Calu3 (cell line): ENCODE results near the gene TEC. TPM values are rescaled to one million over a fixed set of nuclear protein-coding genes. Genes with fewer than 3 reads are reported as not detected.

Source experiments
- BruUV-seq: library from RNA; stranded (reverse); fragments of 400-500 nt; replicated peaks from 2 replicates; lab custom pipeline; 2021; lab: Mats Ljungman, UMichigan
- CTCF ChIA-PET: fragments of 300-600 bp; sonication (Branson Sonifier 250); formaldehyde crosslinking; loops from one replicate; lab custom pipeline; 2022; ENCODE audit warnings: antibody characterized with exemption; lab: Charles Lee
- DNase-seq: peaks from one replicate; pipeline ENCODE4 v3.0.0; 2022
- H3K27ac Mint-ChIP-seq: one replicate; pipeline ENCODE4 v1.8.0; 2022; ENCODE audit warnings: mixed read lengths; ENCODE audit not compliant: unreplicated experiment
- H3K27me3 Mint-ChIP-seq: one replicate; pipeline ENCODE4 v1.8.0; 2022; ENCODE audit warnings: mixed read lengths; ENCODE audit not compliant: unreplicated experiment
- H3K36me3 Mint-ChIP-seq: one replicate; pipeline ENCODE4 v1.8.0; 2022; ENCODE audit warnings: mild to moderate bottlenecking, moderate library complexity, mixed read lengths; ENCODE audit not compliant: insufficient read depth, unreplicated experiment
- H3K4me1 Mint-ChIP-seq: one replicate; pipeline ENCODE4 v1.8.0; 2022; ENCODE audit warnings: mild to moderate bottlenecking, low read depth, mixed read lengths; ENCODE audit not compliant: unreplicated experiment
- H3K4me3 Mint-ChIP-seq: one replicate; pipeline ENCODE4 v1.8.0; 2022; ENCODE audit warnings: mild to moderate bottlenecking, low read depth, moderate library complexity, mixed read lengths; ENCODE audit not compliant: unreplicated experiment
- H3K9me3 Mint-ChIP-seq: one replicate; pipeline ENCODE4 v1.8.0; 2022; ENCODE audit warnings: low read depth, mixed read lengths; ENCODE audit not compliant: unreplicated experiment
- intact Hi-C: fragments of 100-400 bp; cut with micrococcal nuclease; formaldehyde crosslinking; loops from one replicate; pipeline ENCODE4 v1.10.0; 2022; ENCODE audit not compliant: unreplicated experiment
- total RNA-seq: library from RNA; stranded (reverse); gene quantifications from 2 replicates; pipeline ENCODE4 v1.2.3, GENCODE V29; 2022
- TF ChIP-seq, protein P1 (sequence below): fragments of 200-600 bp; IDR thresholded peaks from one replicate; pipeline ENCODE4 v1.8.0; 2022; ENCODE audit warnings: antibody characterized with exemption; ENCODE audit not compliant: unreplicated experiment

TEC gene
- total RNA-seq, 1 experiment from 2014 or later: 3.2 TPM

DNA sequence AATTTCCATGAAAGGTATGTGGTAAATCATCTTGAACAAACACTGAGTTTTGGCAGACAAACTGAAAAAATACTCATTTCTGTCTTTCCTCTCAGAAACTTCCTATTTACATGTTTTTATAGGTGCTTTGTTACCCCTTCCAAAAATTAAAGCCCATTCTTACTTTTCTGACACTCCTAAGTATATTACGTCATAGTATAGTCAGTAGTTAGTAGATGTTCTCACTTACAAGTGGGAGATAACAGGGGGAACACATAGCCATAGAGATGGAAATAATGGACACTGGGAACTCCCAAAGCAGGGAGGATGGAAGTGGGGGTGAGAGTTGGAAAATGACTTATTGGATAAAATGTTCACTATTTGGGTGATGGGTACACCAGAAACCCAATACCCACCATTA is 164.4 kb downstream of the TEC start:
- intact Hi-C loops: no loop called here
- TF ChIP-seq, protein P1, sequence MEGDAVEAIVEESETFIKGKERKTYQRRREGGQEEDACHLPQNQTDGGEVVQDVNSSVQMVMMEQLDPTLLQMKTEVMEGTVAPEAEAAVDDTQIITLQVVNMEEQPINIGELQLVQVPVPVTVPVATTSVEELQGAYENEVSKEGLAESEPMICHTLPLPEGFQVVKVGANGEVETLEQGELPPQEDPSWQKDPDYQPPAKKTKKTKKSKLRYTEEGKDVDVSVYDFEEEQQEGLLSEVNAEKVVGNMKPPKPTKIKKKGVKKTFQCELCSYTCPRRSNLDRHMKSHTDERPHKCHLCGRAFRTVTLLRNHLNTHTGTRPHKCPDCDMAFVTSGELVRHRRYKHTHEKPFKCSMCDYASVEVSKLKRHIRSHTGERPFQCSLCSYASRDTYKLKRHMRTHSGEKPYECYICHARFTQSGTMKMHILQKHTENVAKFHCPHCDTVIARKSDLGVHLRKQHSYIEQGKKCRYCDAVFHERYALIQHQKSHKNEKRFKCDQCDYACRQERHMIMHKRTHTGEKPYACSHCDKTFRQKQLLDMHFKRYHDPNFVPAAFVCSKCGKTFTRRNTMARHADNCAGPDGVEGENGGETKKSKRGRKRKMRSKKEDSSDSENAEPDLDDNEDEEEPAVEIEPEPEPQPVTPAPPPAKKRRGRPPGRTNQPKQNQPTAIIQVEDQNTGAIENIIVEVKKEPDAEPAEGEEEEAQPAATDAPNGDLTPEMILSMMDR: no peak
- Mint-ChIP-seq H3K27me3 (no peaks in the 10 kb centered on the region), H3K9me3 (no peaks in the 10 kb centered on the region), H3K36me3 (no peaks in the 10 kb centered on the region), H3K4me3 (no peak overlapping the region), H3K27ac (peak overlapping the region; percentile 13), H3K4me1 (peaks cover 26% of the 10 kb centered on the region)
- BruUV-seq: no TSS peak
- no peak for DNase-seq
- CTCF ChIA-PET: no interaction called here

DNA sequence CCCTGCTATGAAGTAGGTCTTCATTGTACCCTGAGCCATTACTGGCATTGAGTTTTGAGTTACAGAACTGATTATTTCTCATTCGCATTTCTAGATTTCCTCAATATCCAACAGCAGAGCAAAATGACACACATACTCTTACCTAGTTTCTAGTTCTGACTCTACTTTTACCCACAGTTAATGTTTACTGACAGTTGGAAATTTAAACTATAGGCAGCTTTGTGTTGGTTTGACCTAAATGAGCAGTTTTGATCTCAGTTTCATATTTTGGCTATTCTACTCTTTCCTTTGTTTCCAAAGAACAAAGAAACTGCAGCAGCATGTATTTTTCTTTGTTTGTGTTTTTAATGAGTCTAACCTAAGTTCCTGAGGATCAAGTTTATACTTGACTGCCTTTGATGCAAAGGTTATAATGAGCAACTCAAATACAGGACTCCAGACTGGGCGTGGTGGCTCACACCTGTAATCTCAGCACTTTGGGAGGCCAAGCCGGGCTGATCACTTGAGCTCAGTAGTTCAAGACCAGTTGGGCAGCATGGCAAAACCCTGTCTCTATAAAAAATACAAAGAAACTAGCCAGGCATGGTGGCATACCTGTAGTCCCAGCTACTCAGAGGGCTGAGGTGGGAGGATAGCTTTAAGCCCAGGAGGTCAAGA is 166.0 kb downstream of the TEC start:
- intact Hi-C loops: no loop called here
- Mint-ChIP-seq H3K27me3 (no peaks in the 10 kb centered on the region), H3K4me3 (no peak overlapping the region), H3K36me3 (no peaks in the 10 kb centered on the region), H3K27ac (no peak overlapping the region), H3K4me1 (peaks cover 18% of the 10 kb centered on the region), H3K9me3 (no peaks in the 10 kb centered on the region)
- TF ChIP-seq, protein P1: no peak
- no TSS peak for BruUV-seq
- DNase-seq: no peak
- CTCF ChIA-PET: no interaction called here

DNA sequence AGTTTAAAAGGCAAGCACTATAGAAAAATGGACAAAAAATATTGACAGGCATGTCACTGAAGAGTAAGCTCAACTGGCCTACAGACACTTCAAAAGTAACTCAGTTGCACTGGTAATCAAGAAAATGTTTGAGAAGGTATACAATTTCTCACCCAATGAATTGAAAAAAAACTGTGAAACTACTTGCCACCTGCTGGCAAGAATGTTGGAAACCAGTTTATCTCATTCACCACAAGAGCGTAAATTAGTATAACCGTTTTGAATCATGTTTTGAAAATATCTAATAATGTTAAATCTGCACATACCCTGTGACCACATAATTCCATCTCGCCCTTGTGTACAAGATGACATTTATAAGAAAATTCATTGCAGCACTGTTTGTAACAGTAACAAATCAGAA is 167.3 kb downstream of the TEC start:
- intact Hi-C loops: no loop called here
- CTCF ChIA-PET: no interaction called here
- H3K4me1 Mint-ChIP-seq: peaks cover 14% of the 10 kb centered on the region
- DNase-seq: no peak
- H3K4me3 Mint-ChIP-seq: no peak overlapping the region
- no peaks in the 10 kb centered on the region for H3K27me3 Mint-ChIP-seq
- no peak overlapping the region for H3K27ac Mint-ChIP-seq
- BruUV-seq: no TSS peak
- no peaks in the 10 kb centered on the region for H3K9me3 Mint-ChIP-seq
- TF ChIP-seq, protein P1: no peak
- H3K36me3 Mint-ChIP-seq: no peaks in the 10 kb centered on the region

DNA sequence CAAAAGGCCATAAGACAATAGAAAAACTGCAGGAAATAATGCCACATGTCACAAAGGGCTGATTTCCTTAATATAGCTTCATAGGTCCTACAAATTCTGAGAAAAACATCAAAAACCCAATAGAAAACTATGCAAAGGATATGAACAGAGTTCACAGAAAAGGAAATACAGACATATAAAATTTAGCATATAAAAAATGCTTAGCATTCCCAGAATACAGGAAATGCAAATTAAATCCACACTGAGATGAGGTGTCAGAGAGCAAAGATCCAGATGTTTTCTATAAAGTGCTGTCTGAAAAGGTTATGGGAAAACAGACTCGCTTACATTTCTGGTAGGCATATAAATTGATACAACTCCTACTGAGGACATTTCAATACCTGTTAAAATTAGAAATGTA is 169.4 kb downstream of the TEC start:
- DNase-seq: no peak
- intact Hi-C loops: no loop called here
- Mint-ChIP-seq H3K9me3 (no peaks in the 10 kb centered on the region), H3K27ac (no peak overlapping the region), H3K27me3 (no peaks in the 10 kb centered on the region), H3K4me1 (peaks cover 6% of the 10 kb centered on the region), H3K36me3 (no peaks in the 10 kb centered on the region), H3K4me3 (no peak overlapping the region)
- TF ChIP-seq, protein P1: no peak
- no TSS peak for BruUV-seq
- CTCF ChIA-PET: no interaction called here
